ENCODE results near the gene MRPS21.

- TF ChIP-seq, protein P1, sequence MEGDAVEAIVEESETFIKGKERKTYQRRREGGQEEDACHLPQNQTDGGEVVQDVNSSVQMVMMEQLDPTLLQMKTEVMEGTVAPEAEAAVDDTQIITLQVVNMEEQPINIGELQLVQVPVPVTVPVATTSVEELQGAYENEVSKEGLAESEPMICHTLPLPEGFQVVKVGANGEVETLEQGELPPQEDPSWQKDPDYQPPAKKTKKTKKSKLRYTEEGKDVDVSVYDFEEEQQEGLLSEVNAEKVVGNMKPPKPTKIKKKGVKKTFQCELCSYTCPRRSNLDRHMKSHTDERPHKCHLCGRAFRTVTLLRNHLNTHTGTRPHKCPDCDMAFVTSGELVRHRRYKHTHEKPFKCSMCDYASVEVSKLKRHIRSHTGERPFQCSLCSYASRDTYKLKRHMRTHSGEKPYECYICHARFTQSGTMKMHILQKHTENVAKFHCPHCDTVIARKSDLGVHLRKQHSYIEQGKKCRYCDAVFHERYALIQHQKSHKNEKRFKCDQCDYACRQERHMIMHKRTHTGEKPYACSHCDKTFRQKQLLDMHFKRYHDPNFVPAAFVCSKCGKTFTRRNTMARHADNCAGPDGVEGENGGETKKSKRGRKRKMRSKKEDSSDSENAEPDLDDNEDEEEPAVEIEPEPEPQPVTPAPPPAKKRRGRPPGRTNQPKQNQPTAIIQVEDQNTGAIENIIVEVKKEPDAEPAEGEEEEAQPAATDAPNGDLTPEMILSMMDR (IDR thresholded peaks at IDR 0.05), result no peak
- no peak for TF ChIP-seq ZFX (IDR thresholded peaks at IDR 0.05; ENCODE audit: borderline replicate concordance)
These were observed 16.3 kb downstream of the MRPS21 start for GRCh38 chr1:150309758-150310508.

Data from 22Rv1 (cell line).